ENCODE measurements around the gene DLL3.

The DLL3 gene

DNA sequence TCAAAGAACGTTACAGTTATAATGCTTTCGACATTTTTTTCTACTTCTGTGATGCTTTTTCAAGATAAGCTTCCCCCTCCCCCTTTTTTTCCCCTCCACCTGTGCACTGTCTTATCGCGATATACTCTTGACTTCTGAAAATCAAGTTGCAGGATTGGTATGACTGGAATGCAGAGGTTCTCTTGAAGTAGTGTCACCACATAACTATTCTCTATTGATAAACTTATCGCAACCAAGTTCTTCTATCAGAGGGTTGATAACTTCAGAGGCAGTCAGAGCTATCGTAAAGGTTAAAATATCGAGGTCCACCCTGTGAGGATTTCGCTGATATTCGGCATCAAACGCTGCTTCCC is 40.4 kb downstream of the DLL3 start:
- DNase-seq (ENCODE audit: low spot score): no peak
- in situ Hi-C loops (cut with MboI; ENCODE audit: low pct_unique_long_range_greater_than_20kb, low sequenced_read_pairs, unreplicated experiment): loop anchor here (10.0 to 25.0 kb wide), 2 partner anchors 104 to 427 kb away; partner anchors contain the start of gene RPS16
- TF ChIP-seq, protein P1, sequence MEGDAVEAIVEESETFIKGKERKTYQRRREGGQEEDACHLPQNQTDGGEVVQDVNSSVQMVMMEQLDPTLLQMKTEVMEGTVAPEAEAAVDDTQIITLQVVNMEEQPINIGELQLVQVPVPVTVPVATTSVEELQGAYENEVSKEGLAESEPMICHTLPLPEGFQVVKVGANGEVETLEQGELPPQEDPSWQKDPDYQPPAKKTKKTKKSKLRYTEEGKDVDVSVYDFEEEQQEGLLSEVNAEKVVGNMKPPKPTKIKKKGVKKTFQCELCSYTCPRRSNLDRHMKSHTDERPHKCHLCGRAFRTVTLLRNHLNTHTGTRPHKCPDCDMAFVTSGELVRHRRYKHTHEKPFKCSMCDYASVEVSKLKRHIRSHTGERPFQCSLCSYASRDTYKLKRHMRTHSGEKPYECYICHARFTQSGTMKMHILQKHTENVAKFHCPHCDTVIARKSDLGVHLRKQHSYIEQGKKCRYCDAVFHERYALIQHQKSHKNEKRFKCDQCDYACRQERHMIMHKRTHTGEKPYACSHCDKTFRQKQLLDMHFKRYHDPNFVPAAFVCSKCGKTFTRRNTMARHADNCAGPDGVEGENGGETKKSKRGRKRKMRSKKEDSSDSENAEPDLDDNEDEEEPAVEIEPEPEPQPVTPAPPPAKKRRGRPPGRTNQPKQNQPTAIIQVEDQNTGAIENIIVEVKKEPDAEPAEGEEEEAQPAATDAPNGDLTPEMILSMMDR (IDR thresholded peaks at IDR 0.05; ENCODE audit: extremely low read depth, insufficient read depth, missing control alignments): no peak

DNA sequence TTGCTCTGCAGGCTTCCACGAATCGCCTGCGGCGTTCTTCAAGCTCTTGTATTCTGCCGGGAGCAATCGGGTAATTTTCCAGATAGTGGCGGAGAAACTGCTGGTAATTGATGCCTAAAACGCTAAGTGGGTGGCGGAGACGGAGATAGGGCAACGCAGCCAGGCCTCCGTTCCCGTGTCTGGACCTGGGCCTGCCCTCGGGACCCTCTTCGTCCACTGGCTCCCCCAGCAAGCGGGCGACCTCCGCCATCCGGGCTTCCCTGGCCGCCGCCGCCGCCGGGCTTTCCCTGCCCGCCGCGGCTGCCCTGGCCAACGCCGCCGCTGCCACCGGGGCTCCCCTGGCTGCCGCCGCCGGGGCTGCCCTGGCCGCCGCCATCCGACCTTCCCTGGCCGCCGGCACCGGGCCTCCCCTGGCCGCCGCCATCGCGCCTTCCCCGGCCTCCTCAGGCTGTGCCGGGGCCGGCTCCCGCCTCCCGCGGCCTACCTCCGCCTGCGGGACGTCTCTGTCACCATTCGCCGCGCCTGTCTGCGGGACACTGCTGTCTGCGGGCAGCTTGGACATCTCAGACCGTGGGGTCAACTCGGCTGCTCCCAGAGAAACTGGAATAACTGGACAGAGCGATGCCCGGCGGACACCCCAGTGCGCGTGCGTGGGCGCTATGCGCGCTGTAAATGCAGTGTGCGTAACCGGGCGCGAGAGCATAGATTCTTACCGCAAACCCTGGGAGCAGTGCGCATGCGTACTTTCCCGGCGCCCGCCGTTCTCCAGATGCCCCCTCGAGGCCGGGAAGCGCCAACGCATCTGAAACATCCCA is 41.0 kb downstream of the DLL3 start, which contains the start of gene EID2:
TSS of gene EID2 (minus strand) at position 644 of the 815 bp plus-strand sequence. CDS start at position 562, 82 bp downstream.
- in situ Hi-C loops (cut with MboI; ENCODE audit: low pct_unique_long_range_greater_than_20kb, low sequenced_read_pairs, unreplicated experiment): loop anchor here (5.0 to 25.0 kb wide), 4 partner anchors 105 to 427 kb away; partner anchors contain the start of genes FBL and RPS16
- peak; percentile 97 for DNase-seq (ENCODE audit: low spot score)
- TF ChIP-seq, protein P1 (IDR thresholded peaks at IDR 0.05; ENCODE audit: extremely low read depth, insufficient read depth, missing control alignments): peak; percentile 85

DNA sequence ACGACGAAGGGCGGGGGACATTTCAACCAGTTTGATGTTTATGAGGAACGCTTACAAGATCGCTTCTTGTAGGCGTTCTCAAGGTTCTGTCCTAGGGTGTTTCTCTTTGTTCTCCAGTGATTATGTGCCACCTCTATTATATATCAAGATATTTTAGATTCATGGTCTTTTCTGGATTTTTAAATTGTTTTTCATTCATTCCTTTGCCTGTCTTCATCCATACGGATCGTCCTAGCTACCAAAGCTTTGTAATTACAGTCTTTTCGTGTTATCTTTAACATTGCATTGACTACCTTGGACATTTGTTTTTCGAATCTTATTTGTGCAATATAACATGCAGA is 41.6 kb downstream of the DLL3 start:
- in situ Hi-C loops (cut with MboI; ENCODE audit: low pct_unique_long_range_greater_than_20kb, low sequenced_read_pairs, unreplicated experiment): loop anchor here (5.0 to 25.0 kb wide), 3 partner anchors 122 to 428 kb away; partner anchors contain the start of gene FBL
- TF ChIP-seq, protein P1 (IDR thresholded peaks at IDR 0.05; ENCODE audit: extremely low read depth, insufficient read depth, missing control alignments): no peak

DNA sequence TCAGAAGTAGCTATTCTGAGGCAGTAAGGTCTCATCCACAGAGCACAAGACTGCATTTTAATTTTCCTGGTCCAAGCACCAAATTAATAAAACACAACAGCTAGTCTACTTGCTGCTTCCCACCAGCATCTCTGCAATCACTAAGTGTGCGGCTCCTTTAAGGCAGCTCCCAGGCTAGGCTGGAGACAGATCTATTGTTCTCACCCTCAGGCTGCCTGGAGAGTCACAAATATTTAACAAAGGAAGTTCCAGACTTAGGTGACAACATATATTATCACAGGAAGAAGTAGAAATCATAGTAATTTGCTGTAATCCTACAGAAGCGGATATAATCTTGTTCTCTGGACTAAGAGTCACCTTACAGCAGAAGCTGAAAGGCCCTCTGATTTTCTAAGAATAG is 43.5 kb downstream of the DLL3 start:
- in situ Hi-C loops (cut with MboI; ENCODE audit: low pct_unique_long_range_greater_than_20kb, low sequenced_read_pairs, unreplicated experiment): loop anchor here (5.0 to 25.0 kb wide), 3 partner anchors 120 to 430 kb away; partner anchors contain the start of gene FBL
- TF ChIP-seq, protein P1 (IDR thresholded peaks at IDR 0.05; ENCODE audit: extremely low read depth, insufficient read depth, missing control alignments): no peak
- no peak for DNase-seq (ENCODE audit: low spot score)

More for the DNA sequence above, 41.6 kb downstream of the DLL3 start:
- no peak for DNase-seq (ENCODE audit: low spot score)

DNA sequence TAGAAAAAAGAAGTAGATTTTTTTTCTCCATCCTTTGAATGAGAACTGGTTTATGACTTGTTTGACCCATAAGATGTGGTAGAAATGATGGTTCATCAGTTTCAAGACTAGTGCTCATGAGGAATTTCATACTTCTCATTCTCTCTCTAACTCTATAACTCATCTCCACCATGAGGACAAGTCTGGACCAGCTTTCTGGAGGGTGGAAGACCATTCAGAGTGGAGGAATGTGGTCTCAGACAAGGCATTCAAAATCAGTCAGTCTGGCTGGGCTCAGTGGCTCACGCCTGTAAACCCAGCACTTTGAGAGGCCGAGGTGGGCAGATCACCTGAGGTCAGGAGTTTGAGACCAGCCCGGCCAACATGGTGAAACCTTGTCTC is 44.7 kb downstream of the DLL3 start:
- in situ Hi-C loops (cut with MboI; ENCODE audit: low pct_unique_long_range_greater_than_20kb, low sequenced_read_pairs, unreplicated experiment): loop anchor here (5.0 to 25.0 kb wide), 3 partner anchors 119 to 431 kb away; partner anchors contain the start of gene FBL
- TF ChIP-seq, protein P1 (IDR thresholded peaks at IDR 0.05; ENCODE audit: extremely low read depth, insufficient read depth, missing control alignments): no peak
- no peak for DNase-seq (ENCODE audit: low spot score)

DNA sequence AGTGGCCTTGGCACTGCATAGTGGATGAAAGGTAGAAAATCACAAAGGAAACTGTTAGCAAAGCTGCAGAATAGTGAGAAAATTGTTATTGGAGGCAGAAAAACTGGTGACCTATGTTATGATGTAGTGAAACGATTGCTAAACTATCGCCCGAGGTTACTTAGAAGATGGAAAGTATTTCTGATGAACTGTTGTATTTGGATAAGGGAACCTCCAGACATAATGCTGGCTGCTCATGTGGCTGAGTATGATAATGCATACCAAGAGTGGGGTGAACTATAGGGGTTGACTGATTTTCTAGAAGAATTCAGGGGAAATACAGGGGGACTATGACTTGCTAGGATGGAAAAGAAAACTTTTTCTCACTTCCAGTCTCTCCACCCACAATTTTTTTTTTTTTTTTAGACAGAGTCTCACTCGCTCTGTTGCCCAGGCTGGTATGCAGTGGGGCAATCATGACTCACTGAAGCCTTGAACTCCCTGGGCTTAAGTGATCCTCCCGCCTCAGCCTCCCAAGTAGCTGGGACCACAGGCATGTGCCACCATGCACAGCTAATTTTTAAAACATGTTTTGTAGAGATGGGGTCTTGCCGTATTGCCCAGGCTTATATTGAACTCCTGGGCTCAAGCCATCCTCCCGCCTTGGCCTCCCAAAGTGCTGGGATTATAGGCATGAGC is 45.6 kb downstream of the DLL3 start:
- in situ Hi-C loops (cut with MboI; ENCODE audit: low pct_unique_long_range_greater_than_20kb, low sequenced_read_pairs, unreplicated experiment): loop anchor here (5.0 to 25.0 kb wide), 3 partner anchors 118 to 432 kb away; partner anchors contain the start of gene FBL
- TF ChIP-seq, protein P1 (IDR thresholded peaks at IDR 0.05; ENCODE audit: extremely low read depth, insufficient read depth, missing control alignments): no peak
- DNase-seq (ENCODE audit: low spot score): no peak

Measured in GM13977 (cell line).